H1 (cell line): ENCODE results near the gene PRAME. TPM values are rescaled to one million over a fixed set of nuclear protein-coding genes. Genes with fewer than 3 reads are reported as not detected.
A peak's percentile ranks its signal among the peaks of the same experiment; 100 is the strongest.

Experiments
- ASH2L ChIP-seq: fragments of 200-600, 300-600 bp; sonication (generic); IDR thresholded peaks from one replicate; pipeline ENCODE4 v1.7.1; 2017; ENCODE audit warnings: low read length
- ATF2 ChIP-seq: IDR thresholded peaks from 2 replicates; pipeline ENCODE4 v1.6.1; 2012; ENCODE audit warnings: low read length, inconsistent platforms
- CHD1 ChIP-seq: IDR thresholded peaks from 2 replicates; pipeline ENCODE4 v1.6.1; 2012; ENCODE audit warnings: low read depth, low read length, improper control_type of control experiment
- CHD7 ChIP-seq: fragments of 300-600 bp; sonication (generic); IDR thresholded peaks from 2 replicates; pipeline ENCODE4 v1.7.1; 2012; ENCODE audit warnings: low read length, moderate library complexity, mild to moderate bottlenecking, inconsistent platforms; ENCODE audit not compliant: insufficient replicate concordance
- POLR2AphosphoS5 ChIP-seq: IDR thresholded peaks from 2 replicates; pipeline ENCODE4 v1.6.1; 2011; ENCODE audit warnings: low read depth, low read length
- SP1 ChIP-seq: IDR thresholded peaks from 2 replicates; pipeline ENCODE4 v1.6.1; 2011; ENCODE audit warnings: low read depth, low read length
- SUZ12 ChIP-seq: fragments of 200-600 bp; sonication (generic); IDR thresholded peaks from 2 replicates; pipeline ENCODE4 v1.6.1; 2012; ENCODE audit warnings: mild to moderate bottlenecking, inconsistent platforms, low read length, moderate library complexity, mixed read lengths
- TAF7 ChIP-seq: optimal IDR thresholded peaks from 2 replicates; pipeline ENCODE3; 2011; ENCODE audit warnings: low read depth, mild to moderate bottlenecking, inconsistent platforms, low read length, moderate library complexity, borderline replicate concordance
- polyA plus RNA-seq, 7 experiments: library from polyadenylated mRNA; depleted of rRNA in 3 of 7; stranded (reverse) in 5 of 7; unstranded in 2 of 7; fragments of >200 nt in 5 of 7; fragments of 200-250 nt in 2 of 7; gene quantifications; 1 replicate in 5 of 7; 2 replicates in 1 of 7; 4 replicates in 1 of 7; pipeline versions ENCODE4 v1.2.1 to v1.2.3, GENCODE V29; 2011 to 2013; ENCODE audit warnings: missing spikeins in 2 of 7, mixed read lengths in 2 of 7
- total RNA-seq: library from RNA; stranded (reverse); fragmentation: NEBNext Ultra II Directional; extraction: Animal tissue kit (Norgen Biotek cat#: 25700); gene quantifications from 2 replicates; pipeline ENCODE4 v1.2.1, GENCODE V29; 2021

The PRAME gene
- total and polyA plus RNA-seq, 2 of the 8 experiments (the other 6 are each of a cell fraction or from before 2014, with no cell fraction given) = 0.15 to 1.1 TPM

GRCh38 chr22:22508274-22509176 lies 50.5 kb downstream of the PRAME start, which contains the start of gene ZNF280B (continued):
- TF ChIP-seq SUZ12 (peak; percentile 29; the same call in 1 of the 2 replicates), CHD1 (no peak), SP1 (no peak), POLR2AphosphoS5 (no peak), CHD7 (no peak), ASH2L (peak; percentile 81), ATF2 (no peak), TAF7 (no peak)
